ENCODE data around the gene AGPAT3.

DNA sequence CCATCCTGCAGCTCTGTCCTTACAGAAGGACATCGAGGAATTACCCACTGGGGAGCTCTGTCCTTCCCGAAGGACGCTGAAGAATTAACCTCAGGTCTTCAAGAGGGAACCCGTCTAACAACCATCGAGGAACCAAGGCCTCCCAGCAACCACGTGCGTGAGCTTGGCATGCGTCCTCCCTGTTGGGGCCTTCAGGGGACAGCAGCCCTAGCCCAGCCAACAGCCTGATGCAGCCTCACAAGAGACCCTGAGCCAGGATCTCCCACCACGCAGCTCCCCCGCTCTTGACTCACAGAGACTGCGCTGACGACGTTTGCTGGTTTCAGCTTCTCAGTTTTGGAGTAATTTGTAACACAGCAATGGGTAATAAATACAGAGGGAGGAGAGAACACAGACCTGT lies 19.6 kb upstream of the AGPAT3 start:
- TF ChIP-seq, protein P1, sequence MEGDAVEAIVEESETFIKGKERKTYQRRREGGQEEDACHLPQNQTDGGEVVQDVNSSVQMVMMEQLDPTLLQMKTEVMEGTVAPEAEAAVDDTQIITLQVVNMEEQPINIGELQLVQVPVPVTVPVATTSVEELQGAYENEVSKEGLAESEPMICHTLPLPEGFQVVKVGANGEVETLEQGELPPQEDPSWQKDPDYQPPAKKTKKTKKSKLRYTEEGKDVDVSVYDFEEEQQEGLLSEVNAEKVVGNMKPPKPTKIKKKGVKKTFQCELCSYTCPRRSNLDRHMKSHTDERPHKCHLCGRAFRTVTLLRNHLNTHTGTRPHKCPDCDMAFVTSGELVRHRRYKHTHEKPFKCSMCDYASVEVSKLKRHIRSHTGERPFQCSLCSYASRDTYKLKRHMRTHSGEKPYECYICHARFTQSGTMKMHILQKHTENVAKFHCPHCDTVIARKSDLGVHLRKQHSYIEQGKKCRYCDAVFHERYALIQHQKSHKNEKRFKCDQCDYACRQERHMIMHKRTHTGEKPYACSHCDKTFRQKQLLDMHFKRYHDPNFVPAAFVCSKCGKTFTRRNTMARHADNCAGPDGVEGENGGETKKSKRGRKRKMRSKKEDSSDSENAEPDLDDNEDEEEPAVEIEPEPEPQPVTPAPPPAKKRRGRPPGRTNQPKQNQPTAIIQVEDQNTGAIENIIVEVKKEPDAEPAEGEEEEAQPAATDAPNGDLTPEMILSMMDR (IDR thresholded peaks at IDR 0.05), result no peak
- TF ChIP-seq POLR2A (IDR thresholded peaks at IDR 0.05), result no peak
- no peak for TF ChIP-seq EP300 (IDR thresholded peaks at IDR 0.05)

Data from ovary (tissue), 3 donors.